HG02588 (cell line): Measurements from ENCODE around the gene HDGFL3.
"Not testable (repeated sequence)": the region's sequence is repeated elsewhere in the genome, so short reads cannot be mapped to it uniquely, and the experiment has no call there.

ENCODE experiments used
- ATAC-seq: cut with Tn5 transposase; IDR thresholded peaks from one replicate; pipeline ENCODE4 v1.9.1; 2021; ENCODE audit warnings: mild to moderate bottlenecking, moderate library complexity; ENCODE audit not compliant: unreplicated experiment

The HDGFL3 gene

GRCh38 chr15:83207660-83208366, at the start of gene HDGFL3:
TSS of gene HDGFL3 (minus strand) at chr15:83207823. CDS start at chr15:83207414, 409 bp downstream.
- ATAC-seq = peak; percentile 41

- ATAC-seq = no peak
Observed at GRCh38 chr15:83250781-83251180, 43.2 kb upstream of the HDGFL3 start.

- no peak for ATAC-seq
Observed at GRCh38 chr15:83249030-83249343, 41.4 kb upstream of the HDGFL3 start.

- no peak for ATAC-seq
Observed at GRCh38 chr15:83248151-83249029, 40.8 kb upstream of the HDGFL3 start.

GRCh38 chr15:83243634-83244033, 36.0 kb upstream of the HDGFL3 start:
- ATAC-seq = no peak

GRCh38 chr15:83230242-83230641, 22.6 kb upstream of the HDGFL3 start:
- no peak for ATAC-seq

- ATAC-seq = no peak
Observed at GRCh38 chr15:83225449-83225848, 17.8 kb upstream of the HDGFL3 start.

GRCh38 chr15:83221781-83222180, 14.2 kb upstream of the HDGFL3 start:
- ATAC-seq = not testable (repeated sequence)

GRCh38 chr15:83219026-83219425, 11.4 kb upstream of the HDGFL3 start:
- ATAC-seq = no peak

GRCh38 chr15:83215306-83215705, 7.7 kb upstream of the HDGFL3 start:
- no peak for ATAC-seq

GRCh38 chr15:83210619-83211018, 3.0 kb upstream of the HDGFL3 start:
- ATAC-seq = no peak

GRCh38 chr15:83209333-83209732, 1.7 kb upstream of the HDGFL3 start:
- no peak for ATAC-seq

- ATAC-seq = no peak
Observed at GRCh38 chr15:83208367-83208661, 691 bp upstream of the HDGFL3 start.

GRCh38 chr15:83207009-83207659, 489 bp downstream of the HDGFL3 start:
- peak; percentile 30 for ATAC-seq

GRCh38 chr15:83206526-83207008, 1.1 kb downstream of the HDGFL3 start:
- no peak for ATAC-seq

GRCh38 chr15:83205725-83206324, 1.8 kb downstream of the HDGFL3 start:
- no peak for ATAC-seq

- ATAC-seq = no peak
Observed at GRCh38 chr15:83204697-83205096, 2.9 kb downstream of the HDGFL3 start.

- no peak for ATAC-seq
Observed at GRCh38 chr15:83203543-83203942, 4.1 kb downstream of the HDGFL3 start.

GRCh38 chr15:83200589-83200988, 7.0 kb downstream of the HDGFL3 start:
- ATAC-seq = no peak

GRCh38 chr15:83200162-83200561, 7.5 kb downstream of the HDGFL3 start:
- ATAC-seq = no peak

GRCh38 chr15:83199288-83199687, 8.3 kb downstream of the HDGFL3 start:
- peak; percentile 82 for ATAC-seq
